AG09309 (cell line): ENCODE measurements around the gene ATP6V0B.

Experiments
- DNase-seq: peaks from one replicate; pipeline ENCODE4 v3.0.0-alpha.2; 2010; ENCODE audit warnings: low read depth
- H3K4me3 ChIP-seq: 2 replicates; pipeline ENCODE4 v1.5.1; 2011; ENCODE audit warnings: mild to moderate bottlenecking, low read depth, low read length, moderate library complexity; ENCODE audit not compliant: control insufficient read depth
- TF ChIP-seq, protein P1 (sequence below): IDR thresholded peaks from 2 replicates; pipeline ENCODE4 v1.5.1; 2011; ENCODE audit warnings: mild to moderate bottlenecking, low read depth, low read length, inconsistent platforms; ENCODE audit not compliant: insufficient read depth, control insufficient read depth; ENCODE audit errors: missing control alignments

ATP6V0B gene

DNA sequence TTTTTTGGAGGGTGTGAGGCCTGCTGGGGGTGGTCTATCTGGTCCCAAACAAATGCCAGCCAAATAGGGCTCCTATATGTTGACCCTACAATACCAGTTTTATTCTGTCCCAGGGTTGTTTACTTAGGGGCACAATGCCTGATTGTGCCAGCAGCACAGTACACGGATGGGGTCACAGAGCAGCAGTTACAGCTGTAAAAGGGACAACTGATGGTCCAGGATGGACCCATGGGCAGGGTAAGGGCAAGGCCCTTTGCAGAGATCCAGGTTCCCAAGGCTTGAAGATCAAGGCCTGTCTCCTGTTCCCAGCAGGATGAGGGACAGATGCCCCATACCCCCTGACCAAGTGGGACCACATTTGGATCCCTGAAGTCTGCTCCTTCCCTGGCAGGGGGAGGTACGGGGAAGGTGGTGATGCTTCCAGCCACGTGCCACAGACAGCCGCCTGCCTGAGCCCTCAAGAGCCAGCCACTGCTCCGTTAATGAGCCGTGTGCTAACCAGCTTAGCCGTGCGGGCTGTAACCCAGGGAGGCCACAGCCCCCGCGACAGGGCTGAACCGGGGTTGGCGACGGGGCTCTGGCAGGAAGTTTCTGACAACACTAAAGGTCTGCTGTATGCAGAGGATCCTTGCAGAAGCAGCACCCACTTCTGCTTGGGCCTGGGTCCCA lies 38.3 kb downstream of the ATP6V0B start:
- TF ChIP-seq, protein P1, sequence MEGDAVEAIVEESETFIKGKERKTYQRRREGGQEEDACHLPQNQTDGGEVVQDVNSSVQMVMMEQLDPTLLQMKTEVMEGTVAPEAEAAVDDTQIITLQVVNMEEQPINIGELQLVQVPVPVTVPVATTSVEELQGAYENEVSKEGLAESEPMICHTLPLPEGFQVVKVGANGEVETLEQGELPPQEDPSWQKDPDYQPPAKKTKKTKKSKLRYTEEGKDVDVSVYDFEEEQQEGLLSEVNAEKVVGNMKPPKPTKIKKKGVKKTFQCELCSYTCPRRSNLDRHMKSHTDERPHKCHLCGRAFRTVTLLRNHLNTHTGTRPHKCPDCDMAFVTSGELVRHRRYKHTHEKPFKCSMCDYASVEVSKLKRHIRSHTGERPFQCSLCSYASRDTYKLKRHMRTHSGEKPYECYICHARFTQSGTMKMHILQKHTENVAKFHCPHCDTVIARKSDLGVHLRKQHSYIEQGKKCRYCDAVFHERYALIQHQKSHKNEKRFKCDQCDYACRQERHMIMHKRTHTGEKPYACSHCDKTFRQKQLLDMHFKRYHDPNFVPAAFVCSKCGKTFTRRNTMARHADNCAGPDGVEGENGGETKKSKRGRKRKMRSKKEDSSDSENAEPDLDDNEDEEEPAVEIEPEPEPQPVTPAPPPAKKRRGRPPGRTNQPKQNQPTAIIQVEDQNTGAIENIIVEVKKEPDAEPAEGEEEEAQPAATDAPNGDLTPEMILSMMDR: no peak
- H3K4me3 ChIP-seq: no peak overlapping the region
- DNase-seq: no peak

- TF ChIP-seq, protein P1: no peak
- no peak for DNase-seq
- H3K4me3 ChIP-seq: no peak overlapping the region
Observed at GRCh38 chr1:44013949-44014348, 39.2 kb downstream of the ATP6V0B start.

DNA sequence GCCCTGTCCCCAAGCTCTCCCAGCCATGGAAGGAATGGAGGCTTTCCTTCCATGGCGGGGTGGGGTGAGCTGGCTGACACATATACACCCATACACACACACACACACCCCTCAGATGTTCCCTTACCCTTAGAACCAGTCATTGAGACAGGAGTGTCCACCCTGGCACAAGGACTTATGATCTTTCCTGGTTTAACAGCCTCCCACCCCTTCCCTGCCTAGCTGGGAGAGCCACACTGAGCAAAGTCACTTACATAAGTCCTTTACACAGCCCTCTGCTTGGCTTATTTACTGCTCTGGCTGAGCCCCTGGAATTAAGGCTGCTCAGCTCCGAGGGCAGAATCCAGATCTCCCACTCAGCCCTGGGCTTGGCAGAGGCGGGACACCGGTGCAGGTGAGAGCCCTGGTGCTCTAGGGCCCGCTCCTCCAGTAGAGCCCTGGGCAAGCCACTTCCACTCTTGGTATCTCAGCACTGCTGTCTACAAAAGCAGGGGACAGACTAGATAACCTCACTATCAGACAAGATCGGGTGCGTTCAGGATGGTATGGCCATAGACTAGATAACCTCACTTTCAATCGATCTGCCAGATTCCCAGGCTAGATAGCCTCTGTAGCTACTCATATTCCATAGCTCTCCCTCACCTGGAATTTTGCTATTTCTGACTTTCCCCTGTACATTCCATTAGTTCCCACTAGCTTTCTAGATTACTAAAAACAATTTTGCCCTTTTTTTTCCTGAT lies 39.8 kb downstream of the ATP6V0B start:
- TF ChIP-seq, protein P1: no peak
- H3K4me3 ChIP-seq: no peak overlapping the region
- no peak for DNase-seq

GRCh38 chr1:44015206-44015605 lies 40.4 kb downstream of the ATP6V0B start:
- no peak for DNase-seq
- TF ChIP-seq, protein P1: no peak
- H3K4me3 ChIP-seq: no peak overlapping the region

GRCh38 chr1:44016041-44016889 lies 41.5 kb downstream of the ATP6V0B start:
- DNase-seq: no peak
- H3K4me3 ChIP-seq: no peak overlapping the region
- TF ChIP-seq, protein P1: no peak

DNA sequence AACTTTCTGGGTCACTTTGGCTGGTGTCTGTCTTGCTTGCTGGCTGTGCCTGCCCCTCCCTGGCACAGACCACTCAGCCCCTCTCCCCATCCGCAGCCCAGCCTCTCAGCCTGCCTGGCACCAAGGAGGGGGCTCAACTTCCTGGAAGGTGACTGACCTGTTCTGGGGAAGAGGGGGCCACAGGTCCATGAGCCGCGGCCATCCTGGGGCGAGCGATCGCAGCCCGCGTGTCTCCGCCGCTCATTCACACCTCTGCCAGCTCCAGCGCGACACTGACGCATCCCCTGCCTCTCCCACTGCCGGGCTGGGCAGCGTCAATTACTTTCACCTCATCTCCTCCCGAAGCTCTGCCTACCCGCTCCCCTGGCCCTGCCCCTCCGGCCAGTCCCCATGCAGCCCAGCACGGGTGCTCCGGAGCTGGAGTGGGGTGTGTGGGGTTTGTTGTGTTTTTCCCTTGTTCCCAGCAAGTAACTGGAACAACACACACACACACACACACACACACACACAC lies 42.2 kb downstream of the ATP6V0B start:
- no peak for DNase-seq
- no peak overlapping the region for H3K4me3 ChIP-seq
- TF ChIP-seq, protein P1: no peak
